Memory B cell (primary cell): ENCODE measurements around the gene CALHM5.

ENCODE experiments used
- ATAC-seq: fragments of 150-1000 bp; cut with Tn5 transposase; 2 replicates; pipeline ENCODE4 v1.10.0; 2021; ENCODE audit warnings: low read depth, mild to moderate bottlenecking, moderate library complexity
- DNase-seq, 2 donors: peaks; one replicate each; pipeline ENCODE4 v3.0.0; 2022; ENCODE audit warnings: low spot score in 2 of 2
- H3K27ac Mint-ChIP-seq: one replicate; pipeline ENCODE4 v1.8.0; 2022; ENCODE audit warnings: mild to moderate bottlenecking, moderate library complexity, mixed read lengths
- H3K27me3 Mint-ChIP-seq: one replicate; pipeline ENCODE4 v1.8.0; 2022; ENCODE audit warnings: mixed read lengths
- H3K36me3 Mint-ChIP-seq: one replicate; pipeline ENCODE4 v1.8.0; 2022; ENCODE audit warnings: mild to moderate bottlenecking, mixed read lengths
- H3K4me1 Mint-ChIP-seq: one replicate; pipeline ENCODE4 v1.8.0; 2022; ENCODE audit warnings: mixed read lengths
- H3K4me3 Mint-ChIP-seq: one replicate; pipeline ENCODE4 v1.8.0; 2022; ENCODE audit warnings: mild to moderate bottlenecking, moderate library complexity, mixed read lengths
- H3K9me3 Mint-ChIP-seq: one replicate; pipeline ENCODE4 v1.8.0; 2022; ENCODE audit warnings: mixed read lengths

CALHM5 gene, protein sequence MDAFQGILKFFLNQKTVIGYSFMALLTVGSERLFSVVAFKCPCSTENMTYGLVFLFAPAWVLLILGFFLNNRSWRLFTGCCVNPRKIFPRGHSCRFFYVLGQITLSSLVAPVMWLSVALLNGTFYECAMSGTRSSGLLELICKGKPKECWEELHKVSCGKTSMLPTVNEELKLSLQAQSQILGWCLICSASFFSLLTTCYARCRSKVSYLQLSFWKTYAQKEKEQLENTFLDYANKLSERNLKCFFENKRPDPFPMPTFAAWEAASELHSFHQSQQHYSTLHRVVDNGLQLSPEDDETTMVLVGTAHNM

DNA sequence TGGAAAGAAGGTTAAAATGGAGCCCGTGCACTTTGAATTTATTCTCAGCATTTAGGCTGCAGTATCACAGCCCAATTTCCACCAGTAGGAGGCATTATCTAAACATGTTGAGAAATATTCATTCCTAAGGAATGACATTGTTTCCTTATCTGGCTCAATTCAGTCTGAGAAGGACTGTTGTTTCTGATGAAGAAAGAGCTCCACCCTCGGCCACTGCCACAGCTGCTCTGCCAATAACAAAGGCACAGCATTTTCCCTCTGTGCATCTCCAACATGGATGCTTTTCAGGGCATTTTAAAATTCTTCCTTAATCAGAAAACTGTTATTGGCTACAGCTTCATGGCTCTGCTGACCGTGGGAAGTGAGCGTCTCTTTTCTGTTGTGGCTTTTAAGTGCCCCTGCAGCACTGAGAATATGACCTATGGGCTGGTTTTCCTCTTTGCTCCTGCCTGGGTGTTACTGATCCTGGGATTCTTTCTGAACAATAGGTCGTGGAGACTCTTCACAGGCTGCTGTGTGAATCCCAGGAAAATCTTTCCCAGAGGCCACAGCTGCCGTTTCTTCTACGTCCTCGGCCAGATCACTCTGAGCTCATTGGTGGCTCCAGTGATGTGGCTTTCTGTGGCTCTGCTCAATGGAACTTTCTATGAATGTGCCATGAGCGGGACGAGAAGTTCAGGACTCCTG, at the start of gene CALHM5:
TSS of gene CALHM5 (plus strand) at position 216 of the 687 bp plus-strand sequence. CDS start at position 274, 58 bp downstream.
- no peaks in the 10 kb centered on the region for H3K27me3 Mint-ChIP-seq
- H3K27ac Mint-ChIP-seq: no peak within 1 kb of the TSS
- DNase-seq (no peak), ATAC-seq (no peak)
- H3K4me1 Mint-ChIP-seq: peaks cover 10% of the 10 kb centered on the region
- H3K9me3 Mint-ChIP-seq: peaks cover 6% of the 10 kb centered on the region
- H3K36me3 Mint-ChIP-seq: no peaks in the 10 kb centered on the region
- no peak within 1 kb of the TSS for H3K4me3 Mint-ChIP-seq

DNA sequence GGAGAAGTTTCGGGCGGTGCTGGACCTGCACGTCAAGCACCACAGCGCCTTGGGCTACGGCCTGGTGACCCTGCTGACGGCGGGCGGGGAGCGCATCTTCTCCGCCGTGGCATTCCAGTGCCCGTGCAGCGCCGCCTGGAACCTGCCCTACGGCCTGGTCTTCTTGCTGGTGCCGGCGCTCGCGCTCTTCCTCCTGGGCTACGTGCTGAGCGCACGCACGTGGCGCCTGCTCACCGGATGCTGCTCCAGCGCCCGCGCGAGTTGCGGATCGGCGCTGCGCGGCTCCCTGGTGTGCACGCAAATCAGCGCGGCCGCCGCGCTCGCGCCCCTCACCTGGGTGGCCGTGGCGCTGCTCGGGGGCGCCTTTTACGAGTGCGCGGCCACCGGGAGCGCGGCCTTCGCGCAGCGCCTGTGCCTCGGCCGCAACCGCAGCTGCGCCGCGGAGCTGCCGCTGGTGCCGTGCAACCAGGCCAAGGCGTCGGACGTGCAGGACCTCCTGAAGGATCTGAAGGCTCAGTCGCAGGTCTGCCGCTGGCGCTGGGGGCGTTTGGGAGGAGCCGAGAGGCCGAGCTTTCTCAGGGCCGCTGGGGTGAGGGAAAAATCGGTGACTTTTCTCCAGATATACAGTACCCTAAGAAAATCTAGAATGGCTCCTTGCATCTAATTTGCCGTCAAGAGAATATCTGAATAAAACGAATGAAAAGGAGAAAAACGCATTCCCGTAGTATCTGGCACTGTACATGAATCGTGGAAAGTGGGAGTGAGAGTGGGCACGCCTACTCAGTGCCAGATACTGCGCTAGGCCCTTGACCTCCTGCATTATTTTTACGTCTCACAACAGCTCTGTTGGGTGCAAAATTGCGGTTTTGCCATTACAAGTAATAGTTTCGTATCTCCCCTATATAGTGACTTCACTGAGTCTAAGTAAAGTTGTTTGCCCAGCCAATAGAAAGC, 49.2 kb upstream of the CALHM5 start:
- DNase-seq (peak; percentile 49 to 64), ATAC-seq (peak; percentile 64)
- Mint-ChIP-seq H3K4me3 (peak overlapping the region; percentile 83), H3K27me3 (no peaks in the 10 kb centered on the region), H3K9me3 (no peaks in the 10 kb centered on the region), H3K4me1 (peaks cover 36% of the 10 kb centered on the region), H3K36me3 (no peaks in the 10 kb centered on the region), H3K27ac (peak overlapping the region; percentile 95)

DNA sequence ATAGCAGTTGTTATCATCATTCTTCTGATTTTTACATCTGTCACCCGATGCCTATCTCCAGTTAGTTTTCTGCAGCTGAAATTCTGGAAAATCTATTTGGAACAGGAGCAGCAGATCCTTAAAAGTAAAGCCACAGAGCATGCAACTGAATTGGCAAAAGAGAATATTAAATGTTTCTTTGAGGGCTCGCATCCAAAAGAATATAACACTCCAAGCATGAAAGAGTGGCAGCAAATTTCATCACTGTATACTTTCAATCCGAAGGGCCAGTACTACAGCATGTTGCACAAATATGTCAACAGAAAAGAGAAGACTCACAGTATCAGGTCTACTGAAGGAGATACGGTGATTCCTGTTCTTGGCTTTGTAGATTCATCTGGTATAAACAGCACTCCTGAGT, 48.1 kb upstream of the CALHM5 start:
- peak overlapping the region; percentile 95 for H3K27ac Mint-ChIP-seq
- peaks cover 42% of the 10 kb centered on the region for H3K4me1 Mint-ChIP-seq
- no peak overlapping the region for H3K4me3 Mint-ChIP-seq

DNA sequence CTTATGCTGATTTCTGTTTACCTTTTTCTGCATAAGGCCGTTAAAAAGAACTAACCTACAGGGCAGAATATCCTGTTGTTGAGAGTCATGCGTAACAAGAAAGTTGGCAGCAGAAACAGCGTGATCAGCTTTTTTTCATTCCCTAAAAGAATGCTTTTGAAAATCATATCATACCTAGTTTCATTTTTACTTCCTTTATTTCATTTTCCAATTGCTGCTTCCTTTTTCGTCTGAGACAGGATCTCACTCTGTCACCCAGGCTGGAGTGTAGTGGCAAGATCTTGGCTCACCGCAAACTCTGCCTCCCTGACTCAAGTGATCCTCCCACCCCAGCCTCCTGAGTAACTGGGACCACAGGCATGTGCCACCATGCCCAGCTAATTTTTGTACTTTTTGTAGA, 46.2 kb upstream of the CALHM5 start:
- peak overlapping the region; percentile 94 for H3K27ac Mint-ChIP-seq
- no peaks in the 10 kb centered on the region for H3K36me3 Mint-ChIP-seq
- peak; percentile 27 to 35 for DNase-seq
- peak overlapping the region; percentile 21 for H3K4me3 Mint-ChIP-seq
- H3K27me3 Mint-ChIP-seq: no peaks in the 10 kb centered on the region
- ATAC-seq: peak; percentile 76
- peaks cover 46% of the 10 kb centered on the region for H3K4me1 Mint-ChIP-seq
- H3K9me3 Mint-ChIP-seq: no peaks in the 10 kb centered on the region

More for the DNA sequence above, 48.1 kb upstream of the CALHM5 start:
- Mint-ChIP-seq H3K27me3 (no peaks in the 10 kb centered on the region), H3K36me3 (no peaks in the 10 kb centered on the region), H3K9me3 (no peaks in the 10 kb centered on the region)
- DNase-seq: no peak
- ATAC-seq: no peak

DNA sequence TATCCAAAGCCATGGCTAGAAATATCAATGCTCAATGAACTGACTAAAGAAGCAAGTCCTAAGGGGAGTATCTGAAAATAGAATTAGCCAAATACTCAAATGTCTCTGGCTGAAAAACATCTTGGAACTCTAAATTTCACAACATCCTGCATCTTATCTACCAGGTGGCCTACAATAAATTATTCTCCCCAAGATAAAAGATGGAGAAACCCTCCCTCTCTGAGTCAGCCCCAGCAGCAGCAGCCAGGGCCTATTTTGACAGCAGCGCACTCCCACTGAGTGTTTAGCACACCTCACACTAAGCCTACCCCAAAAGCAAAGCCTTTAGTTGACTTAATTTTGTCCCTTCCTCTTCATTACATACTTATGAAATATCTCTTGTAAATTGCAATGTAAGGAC, 44.3 kb upstream of the CALHM5 start:
- no peak for ATAC-seq
- H3K4me3 Mint-ChIP-seq: no peak overlapping the region
- H3K27me3 Mint-ChIP-seq: no peaks in the 10 kb centered on the region
- H3K9me3 Mint-ChIP-seq: no peaks in the 10 kb centered on the region
- no peak for DNase-seq
- H3K36me3 Mint-ChIP-seq: no peaks in the 10 kb centered on the region
- H3K27ac Mint-ChIP-seq: peak overlapping the region; percentile 94
- H3K4me1 Mint-ChIP-seq: peaks cover 36% of the 10 kb centered on the region

DNA sequence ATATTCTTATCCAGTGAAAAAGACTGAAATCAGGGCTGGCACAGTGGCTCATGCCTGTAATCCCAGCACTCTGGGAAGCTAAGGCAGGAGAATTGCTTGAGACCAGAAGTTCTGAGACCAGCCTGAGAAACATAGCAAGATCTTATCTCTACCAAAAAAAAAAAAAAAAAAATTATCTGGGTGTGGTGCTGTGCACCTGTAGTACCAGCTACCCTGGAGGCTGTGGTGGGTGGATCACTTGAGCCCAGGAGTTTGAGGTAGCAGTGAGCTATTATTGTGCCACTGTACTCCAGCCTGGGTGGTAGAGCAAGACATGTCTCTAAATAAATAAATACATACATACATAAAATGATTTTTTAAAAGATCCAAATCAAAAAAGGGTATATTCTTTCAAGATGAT, 43.9 kb upstream of the CALHM5 start:
- ATAC-seq (peak; percentile 32), DNase-seq (no peak)
- H3K36me3 Mint-ChIP-seq: no peaks in the 10 kb centered on the region
- no peaks in the 10 kb centered on the region for H3K27me3 Mint-ChIP-seq
- peak overlapping the region; percentile 94 for H3K27ac Mint-ChIP-seq
- H3K4me3 Mint-ChIP-seq: no peak overlapping the region
- peaks cover 36% of the 10 kb centered on the region for H3K4me1 Mint-ChIP-seq
- no peaks in the 10 kb centered on the region for H3K9me3 Mint-ChIP-seq

DNA sequence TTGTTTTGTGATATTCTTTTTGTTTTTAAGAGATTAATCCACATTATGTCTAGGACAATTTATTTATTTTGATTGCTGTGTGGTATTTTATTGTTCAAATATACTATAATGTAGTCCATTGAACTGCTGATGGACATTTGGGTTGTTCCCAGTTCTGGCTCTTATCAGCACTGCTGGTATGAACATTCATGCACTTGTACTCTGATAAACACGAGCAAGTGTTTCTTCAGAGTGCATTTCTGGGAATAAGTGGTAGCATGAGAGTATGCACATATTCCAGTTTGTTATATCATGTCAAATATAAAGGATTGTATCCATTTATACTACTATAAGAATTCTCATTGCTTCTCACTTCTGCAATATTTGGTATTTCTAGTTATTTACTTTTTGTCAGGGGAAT, 43.1 kb upstream of the CALHM5 start:
- Mint-ChIP-seq H3K4me3 (no peak overlapping the region), H3K36me3 (no peaks in the 10 kb centered on the region)
- ATAC-seq: no peak

DNA sequence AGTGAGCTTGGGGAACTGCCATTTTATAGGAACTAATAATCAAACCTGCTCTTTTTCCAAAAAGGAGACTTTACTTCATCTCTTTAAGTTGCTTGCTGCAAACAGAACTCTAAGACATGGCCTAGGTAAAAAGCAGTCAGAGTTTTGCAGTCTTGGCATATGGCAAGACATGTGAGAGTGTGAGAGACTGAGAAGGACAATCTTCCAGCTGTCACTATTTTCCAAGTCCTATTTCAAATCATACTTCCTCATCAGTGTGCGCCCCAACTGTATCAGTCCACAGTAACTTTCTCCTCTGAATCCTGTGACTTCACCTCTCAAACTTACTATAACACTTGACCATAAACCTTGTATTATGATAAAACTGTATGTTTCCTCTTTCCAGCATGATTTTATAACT, 39.9 kb upstream of the CALHM5 start:
- Mint-ChIP-seq H3K27me3 (no peaks in the 10 kb centered on the region), H3K9me3 (no peaks in the 10 kb centered on the region), H3K36me3 (no peaks in the 10 kb centered on the region), H3K27ac (no peak overlapping the region), H3K4me3 (no peak overlapping the region), H3K4me1 (peaks cover 33% of the 10 kb centered on the region)
- no peak for ATAC-seq
- DNase-seq: no peak

More for the DNA sequence above, 43.1 kb upstream of the CALHM5 start:
- Mint-ChIP-seq H3K4me1 (peaks cover 32% of the 10 kb centered on the region), H3K9me3 (no peaks in the 10 kb centered on the region), H3K27me3 (no peaks in the 10 kb centered on the region), H3K27ac (peak overlapping the region; percentile 13)
- no peak for DNase-seq

DNA sequence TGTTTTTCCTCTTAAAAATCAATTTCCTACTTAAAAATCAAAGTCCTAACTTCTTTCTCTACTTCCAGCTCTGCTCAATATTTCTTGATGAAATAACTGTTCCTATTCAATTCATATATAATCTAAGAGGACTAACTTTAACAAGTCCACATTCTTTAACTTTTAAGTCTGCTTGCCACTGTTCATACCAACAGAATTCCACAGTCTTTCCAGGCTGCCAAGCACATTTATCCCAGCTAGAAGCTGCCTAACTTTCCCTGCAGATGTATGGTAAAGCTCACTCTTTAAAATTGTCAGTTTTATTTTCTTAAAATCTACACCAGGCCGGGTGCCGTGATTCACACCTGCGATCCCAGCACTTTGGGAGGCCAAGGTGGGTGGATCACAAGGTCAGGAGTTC, 38.7 kb upstream of the CALHM5 start:
- Mint-ChIP-seq H3K9me3 (peaks cover 4% of the 10 kb centered on the region), H3K36me3 (no peaks in the 10 kb centered on the region), H3K4me1 (peaks cover 29% of the 10 kb centered on the region), H3K4me3 (no peak overlapping the region), H3K27me3 (no peaks in the 10 kb centered on the region), H3K27ac (no peak overlapping the region)
- no peak for DNase-seq
- no peak for ATAC-seq

DNA sequence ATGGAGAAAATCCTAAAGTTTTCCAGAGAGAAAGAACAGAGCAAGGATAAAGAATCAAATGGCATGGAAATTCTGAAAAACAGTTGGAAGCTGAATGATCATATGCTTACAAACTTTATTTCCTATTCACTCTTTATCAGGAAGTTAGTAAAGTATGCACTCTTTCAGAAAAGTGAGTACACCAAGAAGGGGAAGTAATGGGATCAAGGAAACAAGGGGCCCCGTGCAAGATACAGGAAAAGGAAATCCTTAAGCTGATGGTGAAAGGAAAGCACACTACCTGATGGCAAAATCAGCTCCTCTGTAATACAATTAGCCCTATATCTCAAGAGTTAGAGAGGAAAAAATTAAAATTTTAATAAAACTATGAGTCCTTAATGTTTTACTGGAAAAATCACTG, 36.3 kb upstream of the CALHM5 start:
- DNase-seq (no peak), ATAC-seq (no peak)
- Mint-ChIP-seq H3K9me3 (peaks cover 5% of the 10 kb centered on the region), H3K27me3 (no peaks in the 10 kb centered on the region), H3K4me3 (peak overlapping the region; percentile 86), H3K27ac (peak overlapping the region; percentile 88), H3K4me1 (peaks cover 22% of the 10 kb centered on the region), H3K36me3 (no peaks in the 10 kb centered on the region)

DNA sequence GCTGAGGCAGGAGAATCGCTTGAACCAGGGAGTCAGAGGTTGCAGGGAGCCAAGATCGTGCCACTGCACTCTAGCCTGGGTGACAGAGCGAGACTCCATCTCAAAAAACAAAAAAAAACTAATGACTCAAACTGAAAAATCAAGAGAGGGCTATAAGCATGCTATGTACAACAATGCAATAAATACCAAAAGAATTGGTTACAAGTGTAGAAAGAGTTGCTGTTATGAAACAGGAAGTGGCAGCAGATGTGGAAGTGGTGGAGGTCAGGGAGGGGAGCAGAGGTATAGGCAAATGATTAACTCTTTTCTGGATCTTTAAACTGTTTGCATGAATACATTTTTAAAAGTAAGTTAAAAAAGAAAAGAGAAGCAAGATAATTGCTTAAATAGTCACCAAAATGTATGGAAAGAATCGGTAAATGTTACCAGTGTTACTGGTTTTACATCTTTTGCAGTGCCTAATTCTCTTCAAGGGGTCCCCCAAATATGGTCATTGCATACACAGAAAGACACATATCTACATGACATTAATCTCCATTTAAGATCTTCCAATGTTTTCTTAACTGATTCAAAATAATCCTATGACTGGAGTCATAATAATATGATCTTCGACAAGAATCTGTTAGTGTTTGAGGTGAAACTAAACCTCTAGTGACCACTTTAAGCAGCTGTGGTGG, 35.3 kb upstream of the CALHM5 start:
- peak; percentile 98 for ATAC-seq
- H3K27ac Mint-ChIP-seq: peak overlapping the region; percentile 88
- H3K4me1 Mint-ChIP-seq: peaks cover 22% of the 10 kb centered on the region

DNA sequence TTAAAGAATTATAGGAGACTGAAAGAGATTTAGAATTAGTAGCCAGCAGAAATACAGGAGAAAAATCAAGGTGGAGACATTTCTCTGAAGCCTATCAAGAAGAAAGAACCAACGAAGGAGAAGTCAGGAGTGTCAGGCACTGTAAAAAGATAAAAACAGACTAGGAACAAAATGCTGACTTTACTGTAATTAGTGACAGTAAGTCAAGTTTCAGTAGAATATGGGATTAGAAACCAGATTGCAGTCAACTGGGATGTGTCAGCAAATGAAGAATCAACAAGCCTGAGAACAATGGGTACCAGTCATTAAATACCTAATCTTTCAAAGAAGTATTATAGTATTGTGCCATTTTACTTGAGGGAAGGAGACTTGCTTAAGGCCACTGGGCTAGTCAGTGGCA, 28.7 kb upstream of the CALHM5 start:
- Mint-ChIP-seq H3K27me3 (no peaks in the 10 kb centered on the region), H3K4me3 (no peak overlapping the region), H3K36me3 (no peaks in the 10 kb centered on the region), H3K9me3 (peaks cover 2% of the 10 kb centered on the region), H3K27ac (no peak overlapping the region), H3K4me1 (peaks cover 3% of the 10 kb centered on the region)
- no peak for DNase-seq
- ATAC-seq: no peak

More for the DNA sequence above, 35.3 kb upstream of the CALHM5 start:
- no peaks in the 10 kb centered on the region for H3K27me3 Mint-ChIP-seq
- peak in 1 of 2 donors; percentile 42 for DNase-seq
- H3K4me3 Mint-ChIP-seq: peak overlapping the region; percentile 86
- H3K36me3 Mint-ChIP-seq: no peaks in the 10 kb centered on the region
- peaks cover 5% of the 10 kb centered on the region for H3K9me3 Mint-ChIP-seq

DNA sequence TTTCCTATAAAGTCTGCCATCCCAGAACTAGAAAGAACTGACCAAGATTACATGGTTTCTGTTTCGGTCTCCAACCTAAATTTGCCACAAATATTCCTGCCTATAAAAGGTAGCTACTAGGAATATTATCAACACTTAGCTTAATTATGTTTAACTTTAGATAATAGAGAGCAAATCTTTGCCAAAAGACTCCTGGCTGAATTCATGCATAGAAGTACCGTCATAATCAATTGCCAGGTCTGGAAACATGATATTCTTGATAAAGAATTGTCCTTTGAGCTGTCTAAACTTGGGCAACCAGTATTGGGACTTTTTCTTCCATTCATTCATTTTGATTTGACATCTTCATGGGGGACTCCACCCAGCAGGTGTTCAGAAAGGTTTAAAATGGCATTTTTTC, 27.8 kb upstream of the CALHM5 start:
- no peak overlapping the region for H3K4me3 Mint-ChIP-seq
- DNase-seq (no peak), ATAC-seq (no peak)
- no peak overlapping the region for H3K27ac Mint-ChIP-seq
- H3K9me3 Mint-ChIP-seq: no peaks in the 10 kb centered on the region
- H3K27me3 Mint-ChIP-seq: no peaks in the 10 kb centered on the region
- peaks cover 3% of the 10 kb centered on the region for H3K4me1 Mint-ChIP-seq
- no peaks in the 10 kb centered on the region for H3K36me3 Mint-ChIP-seq
